A673 (cell line): ENCODE measurements around the gene WFDC10A.

ENCODE experiments used
- CTCF ChIP-seq: fragments of 300-800, 200-600 bp; sonication (generic); conservative IDR thresholded peaks from 2 replicates; pipeline ENCODE4 v1.5.1; 2017; ENCODE audit warnings: low read depth, mild to moderate bottlenecking, antibody characterized with exemption, low read length, moderate library complexity, mixed read lengths
- EZH2 ChIP-seq: fragments of 200-600 bp; sonication (generic); IDR thresholded peaks from 2 replicates; pipeline ENCODE4 v1.6.1; 2017; ENCODE audit warnings: borderline replicate concordance, low read depth, mild to moderate bottlenecking, mixed read lengths, antibody characterized with exemption, low read length; ENCODE audit not compliant: poor library complexity, severe bottlenecking

DNA sequence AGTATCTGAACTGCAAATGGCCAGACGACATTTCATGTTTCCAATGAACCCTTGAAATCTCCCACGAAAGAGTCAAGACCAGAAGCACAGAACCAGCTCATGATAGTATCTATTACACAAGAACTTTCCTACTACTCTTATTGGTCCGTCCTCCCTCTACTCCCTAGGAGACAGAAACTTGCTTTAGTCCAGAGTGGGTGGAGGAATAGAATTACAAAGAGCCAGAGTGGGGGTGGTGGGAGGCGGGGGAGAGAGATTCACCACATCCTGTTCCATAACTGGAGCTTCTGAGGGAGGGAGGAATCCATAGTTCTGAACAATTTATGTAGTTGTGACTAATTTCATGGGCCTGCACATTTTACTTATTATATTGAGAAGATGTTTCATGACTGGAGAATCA lies 18.5 kb upstream of the WFDC10A start:
- no peak for TF ChIP-seq CTCF
- TF ChIP-seq EZH2, result no peak
